ENCODE results near the gene MAN2C1.
A peak's percentile ranks its signal among the peaks of the same experiment; 100 is the strongest.
"Not testable (repeated sequence)": the region's sequence is repeated elsewhere in the genome, so short reads cannot be mapped to it uniquely, and the experiment has no call there.

The MAN2C1 gene

GRCh38 chr15:75338661-75339240, 29.7 kb downstream of the MAN2C1 start:
- H3K36me3 ChIP-seq (ENCODE audit: control insufficient read depth, insufficient read depth, low read length, severe bottlenecking) = peaks cover 25% of the 10 kb centered on the region
- no peaks in the 10 kb centered on the region for H3K27me3 ChIP-seq (replicated peaks; ENCODE audit: control insufficient read depth, insufficient read depth, low read length)
- peaks cover 11% of the 10 kb centered on the region for H3K4me1 ChIP-seq (ENCODE audit: control insufficient read depth, insufficient read depth, low read length)
- no peaks in the 10 kb centered on the region for H3K9me3 ChIP-seq (ENCODE audit: control insufficient read depth, low read length)
- no peak for DNase-seq (ENCODE audit: low read depth)
- no peak overlapping the region for H3K4me3 ChIP-seq (ENCODE audit: low read length)
- H3K9ac ChIP-seq (ENCODE audit: low read length) = no peak overlapping the region

GRCh38 chr15:75335705-75336355, 32.6 kb downstream of the MAN2C1 start, which contains the start of gene COMMD4:
TSS of gene COMMD4 (plus strand) at chr15:75336063. CDS start at chr15:75336090, 27 bp downstream.
- Histone ChIP-seq H3K27me3 (replicated peaks; ENCODE audit: control insufficient read depth, insufficient read depth, low read length) (no peaks in the 10 kb centered on the region), H3K36me3 (ENCODE audit: control insufficient read depth, insufficient read depth, low read length, severe bottlenecking) (peaks cover 17% of the 10 kb centered on the region), H3K9me3 (ENCODE audit: control insufficient read depth, low read length) (no peaks in the 10 kb centered on the region), H3K4me1 (ENCODE audit: control insufficient read depth, insufficient read depth, low read length) (peaks cover 11% of the 10 kb centered on the region), H3K4me3 (ENCODE audit: low read length) (peak within 1 kb of the TSS; percentile 95), H3K9ac (ENCODE audit: low read length) (peak within 1 kb of the TSS; percentile 87)
- DNase-seq (ENCODE audit: low read depth) = peak; percentile 98

GRCh38 chr15:75335313-75335704, 33.1 kb downstream of the MAN2C1 start:
- Histone ChIP-seq H3K9me3 (ENCODE audit: control insufficient read depth, low read length) (no peaks in the 10 kb centered on the region), H3K27me3 (replicated peaks; ENCODE audit: control insufficient read depth, insufficient read depth, low read length) (no peaks in the 10 kb centered on the region), H3K9ac (ENCODE audit: low read length) (peak overlapping the region; percentile 87), H3K4me3 (ENCODE audit: low read length) (peak overlapping the region; percentile 95), H3K4me1 (ENCODE audit: control insufficient read depth, insufficient read depth, low read length) (peaks cover 11% of the 10 kb centered on the region), H3K36me3 (ENCODE audit: control insufficient read depth, insufficient read depth, low read length, severe bottlenecking) (peaks cover 13% of the 10 kb centered on the region)
- no peak for DNase-seq (ENCODE audit: low read depth)

GRCh38 chr15:75333654-75334419, 34.6 kb downstream of the MAN2C1 start:
- not testable (repeated sequence) for H3K27me3 ChIP-seq (replicated peaks; ENCODE audit: control insufficient read depth, insufficient read depth, low read length); DNase-seq (ENCODE audit: low read depth); H3K9ac ChIP-seq (ENCODE audit: low read length); H3K4me3 ChIP-seq (ENCODE audit: low read length); H3K36me3 ChIP-seq (ENCODE audit: control insufficient read depth, insufficient read depth, low read length, severe bottlenecking); H3K9me3 ChIP-seq (ENCODE audit: control insufficient read depth, low read length)
- H3K4me1 ChIP-seq (ENCODE audit: control insufficient read depth, insufficient read depth, low read length) = peaks cover 11% of the 10 kb centered on the region

- not testable (repeated sequence) for H3K4me3 ChIP-seq (ENCODE audit: low read length); H3K27me3 ChIP-seq (replicated peaks; ENCODE audit: control insufficient read depth, insufficient read depth, low read length); H3K9me3 ChIP-seq (ENCODE audit: control insufficient read depth, low read length); H3K9ac ChIP-seq (ENCODE audit: low read length); DNase-seq (ENCODE audit: low read depth); H3K36me3 ChIP-seq (ENCODE audit: control insufficient read depth, insufficient read depth, low read length, severe bottlenecking)
- H3K4me1 ChIP-seq (ENCODE audit: control insufficient read depth, insufficient read depth, low read length) = peaks cover 11% of the 10 kb centered on the region
Observed at GRCh38 chr15:75332093-75332492, 36.3 kb downstream of the MAN2C1 start.

- Histone ChIP-seq H3K9ac (ENCODE audit: low read length) (no peak overlapping the region), H3K4me3 (ENCODE audit: low read length) (no peak overlapping the region), H3K36me3 (ENCODE audit: control insufficient read depth, insufficient read depth, low read length, severe bottlenecking) (no peaks in the 10 kb centered on the region), H3K27me3 (replicated peaks; ENCODE audit: control insufficient read depth, insufficient read depth, low read length) (peaks cover 8% of the 10 kb centered on the region), H3K4me1 (ENCODE audit: control insufficient read depth, insufficient read depth, low read length) (no peaks in the 10 kb centered on the region), H3K9me3 (ENCODE audit: control insufficient read depth, low read length) (no peaks in the 10 kb centered on the region)
- no peak for DNase-seq (ENCODE audit: low read depth)
Observed at GRCh38 chr15:75329571-75329970, 38.8 kb downstream of the MAN2C1 start.

GRCh38 chr15:75328493-75329314, 39.7 kb downstream of the MAN2C1 start:
- H3K36me3 ChIP-seq (ENCODE audit: control insufficient read depth, insufficient read depth, low read length, severe bottlenecking) = no peaks in the 10 kb centered on the region
- DNase-seq (ENCODE audit: low read depth) = no peak
- H3K4me3 ChIP-seq (ENCODE audit: low read length) = no peak overlapping the region
- H3K27me3 ChIP-seq (replicated peaks; ENCODE audit: control insufficient read depth, insufficient read depth, low read length) = peaks cover 10% of the 10 kb centered on the region
- no peak overlapping the region for H3K9ac ChIP-seq (ENCODE audit: low read length)
- no peaks in the 10 kb centered on the region for H3K4me1 ChIP-seq (ENCODE audit: control insufficient read depth, insufficient read depth, low read length)
- no peaks in the 10 kb centered on the region for H3K9me3 ChIP-seq (ENCODE audit: control insufficient read depth, low read length)

- Histone ChIP-seq H3K36me3 (ENCODE audit: control insufficient read depth, insufficient read depth, low read length, severe bottlenecking) (no peaks in the 10 kb centered on the region), H3K9me3 (ENCODE audit: control insufficient read depth, low read length) (no peaks in the 10 kb centered on the region), H3K4me1 (ENCODE audit: control insufficient read depth, insufficient read depth, low read length) (no peaks in the 10 kb centered on the region), H3K9ac (ENCODE audit: low read length) (no peak overlapping the region), H3K27me3 (replicated peaks; ENCODE audit: control insufficient read depth, insufficient read depth, low read length) (peaks cover 10% of the 10 kb centered on the region), H3K4me3 (ENCODE audit: low read length) (no peak overlapping the region)
- DNase-seq (ENCODE audit: low read depth) = no peak
Observed at GRCh38 chr15:75327491-75327890, 40.9 kb downstream of the MAN2C1 start.

- Histone ChIP-seq H3K4me1 (ENCODE audit: control insufficient read depth, insufficient read depth, low read length) (no peaks in the 10 kb centered on the region), H3K4me3 (ENCODE audit: low read length) (no peak overlapping the region), H3K36me3 (ENCODE audit: control insufficient read depth, insufficient read depth, low read length, severe bottlenecking) (no peaks in the 10 kb centered on the region), H3K9me3 (ENCODE audit: control insufficient read depth, low read length) (no peaks in the 10 kb centered on the region), H3K27me3 (replicated peaks; ENCODE audit: control insufficient read depth, insufficient read depth, low read length) (peaks cover 12% of the 10 kb centered on the region), H3K9ac (ENCODE audit: low read length) (no peak overlapping the region)
- DNase-seq (ENCODE audit: low read depth) = no peak
Observed at GRCh38 chr15:75327005-75327404, 41.4 kb downstream of the MAN2C1 start.

- peaks cover 17% of the 10 kb centered on the region for H3K27me3 ChIP-seq (replicated peaks; ENCODE audit: control insufficient read depth, insufficient read depth, low read length)
- H3K4me1 ChIP-seq (ENCODE audit: control insufficient read depth, insufficient read depth, low read length) = no peaks in the 10 kb centered on the region
- no peaks in the 10 kb centered on the region for H3K36me3 ChIP-seq (ENCODE audit: control insufficient read depth, insufficient read depth, low read length, severe bottlenecking)
- DNase-seq (ENCODE audit: low read depth) = no peak
- H3K9ac ChIP-seq (ENCODE audit: low read length) = no peak overlapping the region
- H3K9me3 ChIP-seq (ENCODE audit: control insufficient read depth, low read length) = no peaks in the 10 kb centered on the region
- H3K4me3 ChIP-seq (ENCODE audit: low read length) = no peak overlapping the region
Observed at GRCh38 chr15:75325922-75326321, 42.5 kb downstream of the MAN2C1 start.

- no peaks in the 10 kb centered on the region for H3K36me3 ChIP-seq (ENCODE audit: control insufficient read depth, insufficient read depth, low read length, severe bottlenecking)
- no peak overlapping the region for H3K9ac ChIP-seq (ENCODE audit: low read length)
- H3K4me3 ChIP-seq (ENCODE audit: low read length) = no peak overlapping the region
- peaks cover 5% of the 10 kb centered on the region for H3K4me1 ChIP-seq (ENCODE audit: control insufficient read depth, insufficient read depth, low read length)
- no peaks in the 10 kb centered on the region for H3K9me3 ChIP-seq (ENCODE audit: control insufficient read depth, low read length)
- H3K27me3 ChIP-seq (replicated peaks; ENCODE audit: control insufficient read depth, insufficient read depth, low read length) = peaks cover 9% of the 10 kb centered on the region
- no peak for DNase-seq (ENCODE audit: low read depth)
Observed at GRCh38 chr15:75321711-75322110, 46.7 kb downstream of the MAN2C1 start.
